Lower lobe of right lung (tissue), 2 donors: Measurements from ENCODE around the gene XRCC6. TPM values are rescaled to one million over a fixed set of nuclear protein-coding genes. Genes with fewer than 3 reads are reported as not detected.
"Not testable (repeated sequence)": the region's sequence is repeated elsewhere in the genome, so short reads cannot be mapped to it uniquely, and the experiment has no call there.

Experiments
- ATAC-seq, 2 donors: fragments of 200-7000 bp; cut with Tn5 transposase; one replicate each; pipeline ENCODE4 v1.9.1; 2020 to 2022; ENCODE audit warnings: mild to moderate bottlenecking in 2 of 2, moderate library complexity in 2 of 2
- DNase-seq: peaks from one replicate; pipeline ENCODE4 v3.0.0-alpha.2; 2020
- H3K27ac ChIP-seq: fragments of 200-600 bp; one replicate; pipeline ENCODE4 v1.8.0; 2022
- H3K27me3 ChIP-seq: fragments of 200-600 bp; one replicate; pipeline ENCODE4 v1.8.0; 2022; ENCODE audit warnings: low read depth
- H3K36me3 ChIP-seq: fragments of 200-600 bp; one replicate; pipeline ENCODE4 v1.8.0; 2022; ENCODE audit warnings: mild to moderate bottlenecking
- H3K4me1 ChIP-seq: fragments of 200-600 bp; one replicate; pipeline ENCODE4 v1.8.0; 2022
- H3K4me3 ChIP-seq: fragments of 200-600 bp; one replicate; pipeline ENCODE4 v1.8.0; 2022; ENCODE audit warnings: mild to moderate bottlenecking
- H3K9me3 ChIP-seq: fragments of 200-600 bp; one replicate; pipeline ENCODE4 v1.8.0; 2022
- CTCF ChIP-seq: fragments of 200-600 bp; IDR thresholded peaks from one replicate; pipeline ENCODE4 v1.8.0; 2022; ENCODE audit warnings: antibody characterized with exemption, mild to moderate bottlenecking
- intact Hi-C: fragments of 100-400 bp; cut with DNase I; formaldehyde crosslinking; loops from one replicate; pipeline ENCODE4 v1.11.0; 2022
- total RNA-seq: library from RNA; stranded (reverse); fragmentation: NEBNext Ultra II Directional; extraction: Animal tissue kit (Norgen Biotek cat#: 25700); gene quantifications from one replicate; pipeline ENCODE4 v1.2.1, GENCODE V29; 2021
- donor health status: DM: no; HTN: yes; CAD: no; lungs with severe emphysema.

Gene XRCC6
- total RNA-seq, 1 donor from 2014 or later: 162 TPM

- Histone ChIP-seq H3K27me3 (no peaks in the 10 kb centered on the region), H3K9me3 (no peaks in the 10 kb centered on the region), H3K4me3 (no peak overlapping the region), H3K36me3 (peaks cover 76% of the 10 kb centered on the region), H3K4me1 (peaks cover 7% of the 10 kb centered on the region), H3K27ac (no peak overlapping the region)
- no peak for ATAC-seq
- no peak for DNase-seq
- no peak for TF ChIP-seq CTCF
- intact Hi-C loops: no loop called here
These were observed 38.4 kb upstream of the XRCC6 start for GRCh38 chr22:41582694-41583093.

DNA sequence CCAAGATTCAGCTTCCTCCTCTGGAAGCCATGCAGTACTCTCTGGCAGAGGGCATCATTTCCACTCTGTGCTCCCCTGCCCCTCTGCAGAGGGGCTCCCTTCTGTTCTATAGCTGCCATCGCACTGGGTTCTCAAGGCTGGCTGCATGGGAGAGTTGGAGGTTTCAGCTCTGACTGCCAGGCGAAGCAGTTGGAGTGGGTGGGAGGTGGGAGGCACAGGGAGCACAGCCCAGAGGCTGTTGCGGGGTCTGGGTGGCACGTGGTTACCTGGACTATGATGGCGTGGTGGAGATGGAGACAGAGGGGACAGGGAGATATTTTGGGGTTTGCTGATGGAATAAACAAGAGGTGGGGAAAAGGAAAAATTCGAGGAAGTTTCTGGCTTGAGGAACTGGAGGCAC is 36.2 kb upstream of the XRCC6 start:
- ATAC-seq (no peak), DNase-seq (no peak)
- Histone ChIP-seq H3K27ac (no peak overlapping the region), H3K9me3 (no peaks in the 10 kb centered on the region), H3K27me3 (no peaks in the 10 kb centered on the region), H3K36me3 (peaks cover 54% of the 10 kb centered on the region), H3K4me1 (peaks cover 22% of the 10 kb centered on the region), H3K4me3 (no peak overlapping the region)
- TF ChIP-seq CTCF: no peak
- intact Hi-C loops: no loop called here

DNA sequence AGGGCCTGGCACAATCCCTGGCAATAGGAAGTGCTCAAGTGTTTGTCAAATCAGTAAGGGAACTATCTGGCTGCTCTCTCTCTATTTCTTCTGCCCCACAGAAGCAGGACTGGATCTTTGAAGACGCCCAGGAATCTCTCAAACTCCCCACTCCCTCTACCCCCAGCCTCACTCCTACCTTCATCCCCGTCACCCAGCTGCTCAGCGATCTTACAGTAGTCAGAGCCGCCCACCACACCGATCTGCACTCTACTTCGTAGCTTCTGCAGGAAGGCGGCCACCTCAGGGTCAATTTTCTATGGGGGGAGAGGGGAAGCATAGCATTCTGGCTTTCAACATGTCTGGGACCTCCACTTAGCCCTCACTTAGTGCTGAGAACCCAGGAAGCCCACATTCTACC is 35.2 kb upstream of the XRCC6 start:
- ATAC-seq (no peak), DNase-seq (no peak)
- intact Hi-C loops: no loop called here
- TF ChIP-seq CTCF: no peak
- peaks cover 45% of the 10 kb centered on the region for H3K36me3 ChIP-seq
- H3K4me3 ChIP-seq: no peak overlapping the region
- no peak overlapping the region for H3K27ac ChIP-seq
- no peaks in the 10 kb centered on the region for H3K27me3 ChIP-seq
- no peaks in the 10 kb centered on the region for H3K9me3 ChIP-seq
- H3K4me1 ChIP-seq: peaks cover 22% of the 10 kb centered on the region

- peak overlapping the region; percentile 88 for H3K27ac ChIP-seq
- intact Hi-C loops: no loop called here
- no peak overlapping the region for H3K4me3 ChIP-seq
- no peak for TF ChIP-seq CTCF
- H3K36me3 ChIP-seq: peaks cover 31% of the 10 kb centered on the region
- DNase-seq: no peak
- peaks cover 22% of the 10 kb centered on the region for H3K4me1 ChIP-seq
- no peaks in the 10 kb centered on the region for H3K27me3 ChIP-seq
- no peak for ATAC-seq
- H3K9me3 ChIP-seq: no peaks in the 10 kb centered on the region
These were observed 33.8 kb upstream of the XRCC6 start for GRCh38 chr22:41587347-41587723.

GRCh38 chr22:41589391-41590241 is 31.5 kb upstream of the XRCC6 start, which contains the start of gene PMM1:
PMM1 (minus strand) TSS chr22:41589840; CDS start chr22:41589805, 35 bp downstream.
- H3K9me3 ChIP-seq: no peaks in the 10 kb centered on the region
- intact Hi-C loops: loop anchor here (10.0 kb wide), 1 partner anchor 45 kb away; the partner anchor contains the start of gene POLR3H
- no peak for TF ChIP-seq CTCF

GRCh38 chr22:41593336-41593960 is 27.6 kb upstream of the XRCC6 start:
- H3K27me3 ChIP-seq, H3K27ac ChIP-seq, DNase-seq, H3K9me3 ChIP-seq, ATAC-seq, H3K4me3 ChIP-seq, H3K36me3 ChIP-seq: not testable (repeated sequence)
- intact Hi-C loops: loop anchor here (10.0 kb wide), 1 partner anchor 49 kb away; the partner anchor contains the start of gene POLR3H
- peaks cover 19% of the 10 kb centered on the region for H3K4me1 ChIP-seq

More at GRCh38 chr22:41589391-41590241, 31.5 kb upstream of the XRCC6 start, which contains the start of gene PMM1:
- peak within 1 kb of the TSS; percentile 95 for H3K4me3 ChIP-seq
- peaks cover 22% of the 10 kb centered on the region for H3K4me1 ChIP-seq
- peak; percentile 100 for DNase-seq
- H3K27me3 ChIP-seq: no peaks in the 10 kb centered on the region
- H3K27ac ChIP-seq: peak within 1 kb of the TSS; percentile 88
- peaks cover 9% of the 10 kb centered on the region for H3K36me3 ChIP-seq
- peak; percentile 96 to 99 for ATAC-seq
